Neural progenitor cell (in vitro differentiated cells): ENCODE measurements around the gene MRPL2. TPM values are rescaled to one million over a fixed set of nuclear protein-coding genes. Genes with fewer than 3 reads are reported as not detected.

ENCODE experiments used
- DNase-seq: peaks from one replicate; pipeline ENCODE4 v3.0.0-alpha.2; 2016; ENCODE audit warnings: low spot score
- H2AFZ ChIP-seq: fragments of 200-600 bp; sonication (generic); replicated peaks from 2 replicates; pipeline ENCODE4 v1.6.1; 2016; ENCODE audit warnings: antibody characterized with exemption
- H3F3A ChIP-seq: fragments of 200-600 bp; sonication (generic); 2 replicates; pipeline ENCODE4 v1.6.1; 2016; ENCODE audit warnings: antibody characterized with exemption, low read depth
- H3K27ac ChIP-seq: fragments of 200-600 bp; sonication (generic); 2 replicates; pipeline ENCODE4 v1.5.1; 2016; ENCODE audit warnings: mild to moderate bottlenecking
- H3K27me3 ChIP-seq: fragments of 200-600 bp; sonication (generic); 2 replicates; pipeline ENCODE4 v1.6.1; 2016; ENCODE audit warnings: mild to moderate bottlenecking, moderate library complexity
- H3K36me3 ChIP-seq: fragments of 200-600 bp; sonication (generic); 2 replicates; pipeline ENCODE4 v1.5.1; 2016
- H3K4me1 ChIP-seq: fragments of 200-600 bp; sonication (generic); 2 replicates; pipeline ENCODE4 v1.6.1; 2016; ENCODE audit warnings: mixed run types
- H3K4me2 ChIP-seq: fragments of 200-600 bp; sonication (generic); 2 replicates; pipeline ENCODE4 v1.6.1; 2016
- H3K4me3 ChIP-seq: fragments of 200-600 bp; sonication (generic); 2 replicates; pipeline ENCODE4 v1.5.1; 2016
- H3K79me2 ChIP-seq: fragments of 200-600 bp; sonication (generic); 2 replicates; pipeline ENCODE4 v1.6.1; 2016; ENCODE audit warnings: low read depth
- H3K9ac ChIP-seq: fragments of 200-600 bp; sonication (generic); 2 replicates; pipeline ENCODE4 v1.6.1; 2016
- H3K9me3 ChIP-seq: fragments of 200-600 bp; sonication (generic); 2 replicates; pipeline ENCODE4 v1.5.1; 2016; ENCODE audit warnings: low read depth
- H4K20me1 ChIP-seq: fragments of 200-600 bp; sonication (generic); 2 replicates; pipeline ENCODE4 v1.6.1; 2016; ENCODE audit warnings: low read depth
- H3K27ac Mint-ChIP-seq: 3 replicates; pipeline ENCODE4 v1.8.0; 2021; ENCODE audit warnings: mixed read lengths
- H3K27me3 Mint-ChIP-seq: 2 replicates; pipeline ENCODE4 v1.8.0; 2022; ENCODE audit warnings: low read depth, mild to moderate bottlenecking, inconsistent platforms, moderate library complexity, mixed read lengths; ENCODE audit not compliant: insufficient read depth
- H3K36me3 Mint-ChIP-seq: 3 replicates; pipeline ENCODE4 v1.8.0; 2021; ENCODE audit warnings: mixed read lengths
- H3K4me1 Mint-ChIP-seq: 3 replicates; pipeline ENCODE4 v1.8.0; 2021; ENCODE audit warnings: mixed read lengths
- H3K4me3 Mint-ChIP-seq: 3 replicates; pipeline ENCODE4 v1.8.0; 2021; ENCODE audit warnings: mild to moderate bottlenecking, moderate library complexity, mixed read lengths
- H3K9me3 Mint-ChIP-seq: 3 replicates; pipeline ENCODE4 v1.8.0; 2020; ENCODE audit warnings: mixed read lengths
- EZH2 ChIP-seq: fragments of 200-600 bp; sonication (generic); IDR thresholded peaks from 2 replicates; pipeline ENCODE4 v1.6.1; 2017; ENCODE audit warnings: antibody characterized with exemption, mild to moderate bottlenecking, moderate library complexity
- EZH2phosphoT487 ChIP-seq: fragments of 200-600 bp; sonication (generic); IDR thresholded peaks from 2 replicates; pipeline ENCODE4 v1.6.1; 2017; ENCODE audit warnings: antibody characterized with exemption
- total RNA-seq: library from RNA; depleted of rRNA; stranded (reverse); fragments of >200 nt; gene quantifications from 2 replicates; pipeline ENCODE4 v1.2.3, GENCODE V29; 2015; ENCODE audit warnings: low replicate concordance
- TF ChIP-seq, protein P1 (sequence below): fragments of 200-600 bp; sonication (generic); IDR thresholded peaks from 2 replicates; pipeline ENCODE4 v1.5.1; 2017; ENCODE audit warnings: antibody characterized with exemption, mild to moderate bottlenecking

MRPL2 gene
- total RNA-seq, 1 donor from 2014 or later = 20.7 TPM

DNA sequence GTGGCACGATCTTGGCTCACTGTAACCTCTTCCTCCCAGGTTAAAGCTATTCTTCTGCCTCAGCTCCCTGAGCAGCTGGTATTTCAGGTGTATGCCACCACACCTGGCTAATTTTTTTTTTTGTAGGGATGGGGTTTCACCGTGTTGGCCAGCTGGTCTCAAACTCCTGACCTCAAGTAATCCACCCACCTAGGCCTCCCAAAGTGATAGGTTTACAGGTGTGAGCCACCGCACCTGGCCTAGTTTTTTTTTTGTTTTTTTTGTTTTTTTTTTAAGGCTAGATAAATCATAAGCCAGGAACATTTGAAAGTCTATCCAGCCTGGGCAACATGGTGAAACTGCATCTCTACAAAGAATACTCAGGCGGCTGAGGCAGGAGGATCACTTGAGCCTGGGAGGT, 26.9 kb downstream of the MRPL2 start:
- Mint-ChIP-seq H3K36me3 (peaks cover 30% of the 10 kb centered on the region), H3K27ac (no peak overlapping the region), H3K4me1 (peaks cover 7% of the 10 kb centered on the region), H3K27me3 (peaks cover 3% of the 10 kb centered on the region), H3K4me3 (no peak overlapping the region), H3K9me3 (no peaks in the 10 kb centered on the region)
- no peak for DNase-seq
- H3K4me2 ChIP-seq = no peak overlapping the region
- H3K4me1 ChIP-seq = no peaks in the 10 kb centered on the region
- peaks cover 11% of the 10 kb centered on the region for H4K20me1 ChIP-seq
- H3K9me3 ChIP-seq = no peaks in the 10 kb centered on the region
- no peak overlapping the region for H3K9ac ChIP-seq
- TF ChIP-seq EZH2 (no peak), EZH2phosphoT487 (no peak)
- TF ChIP-seq, protein P1, sequence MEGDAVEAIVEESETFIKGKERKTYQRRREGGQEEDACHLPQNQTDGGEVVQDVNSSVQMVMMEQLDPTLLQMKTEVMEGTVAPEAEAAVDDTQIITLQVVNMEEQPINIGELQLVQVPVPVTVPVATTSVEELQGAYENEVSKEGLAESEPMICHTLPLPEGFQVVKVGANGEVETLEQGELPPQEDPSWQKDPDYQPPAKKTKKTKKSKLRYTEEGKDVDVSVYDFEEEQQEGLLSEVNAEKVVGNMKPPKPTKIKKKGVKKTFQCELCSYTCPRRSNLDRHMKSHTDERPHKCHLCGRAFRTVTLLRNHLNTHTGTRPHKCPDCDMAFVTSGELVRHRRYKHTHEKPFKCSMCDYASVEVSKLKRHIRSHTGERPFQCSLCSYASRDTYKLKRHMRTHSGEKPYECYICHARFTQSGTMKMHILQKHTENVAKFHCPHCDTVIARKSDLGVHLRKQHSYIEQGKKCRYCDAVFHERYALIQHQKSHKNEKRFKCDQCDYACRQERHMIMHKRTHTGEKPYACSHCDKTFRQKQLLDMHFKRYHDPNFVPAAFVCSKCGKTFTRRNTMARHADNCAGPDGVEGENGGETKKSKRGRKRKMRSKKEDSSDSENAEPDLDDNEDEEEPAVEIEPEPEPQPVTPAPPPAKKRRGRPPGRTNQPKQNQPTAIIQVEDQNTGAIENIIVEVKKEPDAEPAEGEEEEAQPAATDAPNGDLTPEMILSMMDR = no peak
- no peak overlapping the region for H2AFZ ChIP-seq
- H3K4me3 ChIP-seq = no peak overlapping the region
- H3K36me3 ChIP-seq = peaks cover 7% of the 10 kb centered on the region
- H3K79me2 ChIP-seq = no peaks in the 10 kb centered on the region
- H3F3A ChIP-seq = peaks cover 25% of the 10 kb centered on the region
- no peak overlapping the region for H3K27ac ChIP-seq
- H3K27me3 ChIP-seq = no peaks in the 10 kb centered on the region

DNA sequence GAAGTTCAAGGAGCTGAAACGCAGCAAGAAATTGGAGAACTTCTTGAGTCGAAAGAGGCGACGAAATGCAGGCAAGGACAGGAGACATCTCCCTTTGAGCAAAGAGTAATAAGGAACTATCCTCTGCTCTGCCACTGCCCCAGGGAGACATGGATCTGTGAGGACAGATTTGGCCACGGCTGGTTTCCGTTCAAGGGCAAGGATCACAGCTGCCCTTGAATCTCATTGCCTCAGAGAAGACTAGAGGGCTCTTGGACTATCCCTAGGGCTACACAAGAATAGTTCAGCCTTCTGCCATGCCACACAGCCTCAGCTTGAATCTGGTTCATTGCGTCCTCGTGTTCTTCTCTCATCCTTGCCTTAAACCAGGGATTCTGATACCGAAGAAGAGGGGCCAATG, 30.1 kb downstream of the MRPL2 start:
- H3K4me2 ChIP-seq = no peak overlapping the region
- DNase-seq = no peak
- no peaks in the 10 kb centered on the region for H3K4me1 Mint-ChIP-seq
- TF ChIP-seq EZH2phosphoT487 (no peak), EZH2 (no peak)
- TF ChIP-seq, protein P1 = no peak
- peaks cover 27% of the 10 kb centered on the region for H3F3A ChIP-seq
- H3K9me3 Mint-ChIP-seq = no peaks in the 10 kb centered on the region
- H3K4me1 ChIP-seq = no peaks in the 10 kb centered on the region
- no peak overlapping the region for H3K27ac Mint-ChIP-seq
- H3K79me2 ChIP-seq = peaks cover 10% of the 10 kb centered on the region
- H3K36me3 ChIP-seq = peaks cover 7% of the 10 kb centered on the region
- no peak overlapping the region for H3K4me3 ChIP-seq
- no peaks in the 10 kb centered on the region for H3K9me3 ChIP-seq
- no peak overlapping the region for H2AFZ ChIP-seq
- H3K27ac ChIP-seq = no peak overlapping the region
- peaks cover 3% of the 10 kb centered on the region for H4K20me1 ChIP-seq
- H3K27me3 Mint-ChIP-seq = no peaks in the 10 kb centered on the region
- H3K4me3 Mint-ChIP-seq = no peak overlapping the region
- H3K27me3 ChIP-seq = no peaks in the 10 kb centered on the region
- no peak overlapping the region for H3K9ac ChIP-seq
- H3K36me3 Mint-ChIP-seq = peaks cover 34% of the 10 kb centered on the region

- H3K4me3 Mint-ChIP-seq = no peak overlapping the region
- no peak for TF ChIP-seq EZH2phosphoT487
- no peak for TF ChIP-seq EZH2
- TF ChIP-seq, protein P1 = no peak
- peaks cover 7% of the 10 kb centered on the region for H3K36me3 ChIP-seq
- no peaks in the 10 kb centered on the region for H3K4me1 ChIP-seq
- peaks cover 2% of the 10 kb centered on the region for H3K4me1 Mint-ChIP-seq
- no peak overlapping the region for H3K4me3 ChIP-seq
- H3K36me3 Mint-ChIP-seq = peaks cover 25% of the 10 kb centered on the region
- H3K27ac ChIP-seq = no peak overlapping the region
- no peak overlapping the region for H3K4me2 ChIP-seq
- H3K27me3 Mint-ChIP-seq = no peaks in the 10 kb centered on the region
- no peaks in the 10 kb centered on the region for H3K9me3 Mint-ChIP-seq
- H3F3A ChIP-seq = peaks cover 17% of the 10 kb centered on the region
- H3K79me2 ChIP-seq = peaks cover 36% of the 10 kb centered on the region
- peaks cover 7% of the 10 kb centered on the region for H4K20me1 ChIP-seq
- DNase-seq = no peak
- H3K27me3 ChIP-seq = no peaks in the 10 kb centered on the region
- H3K9me3 ChIP-seq = no peaks in the 10 kb centered on the region
- H3K9ac ChIP-seq = no peak overlapping the region
- no peak overlapping the region for H3K27ac Mint-ChIP-seq
- no peak overlapping the region for H2AFZ ChIP-seq
These were observed 32.9 kb downstream of the MRPL2 start for GRCh38 chr6:43026365-43026764.
